ENCODE results near the gene ZNF227. TPM values are rescaled to one million over a fixed set of nuclear protein-coding genes. Genes with fewer than 3 reads are reported as not detected.
"Not testable (repeated sequence)": the region's sequence is repeated elsewhere in the genome, so short reads cannot be mapped to it uniquely, and the experiment has no call there.

The ZNF227 gene
- polyA plus RNA-seq, 1 experiment, result 5.9 TPM

DNA sequence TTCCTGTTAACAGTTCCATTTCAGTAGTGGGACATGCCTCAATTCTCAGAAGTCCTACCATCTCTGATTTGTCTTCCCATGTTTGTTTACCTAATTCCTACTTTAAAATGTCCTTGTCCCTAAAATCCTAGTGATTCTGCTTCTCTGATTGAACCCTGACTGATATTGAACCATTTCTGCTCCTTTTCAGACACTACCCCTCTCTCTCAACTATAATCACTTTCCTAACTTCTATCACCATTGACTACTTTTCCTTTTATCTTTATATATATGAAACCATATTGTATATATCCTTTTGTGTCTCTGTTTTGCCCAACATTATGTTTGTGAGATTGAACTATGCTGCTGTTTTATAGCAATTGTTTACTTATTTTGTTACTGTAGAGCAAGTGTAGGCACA lies 15.6 kb upstream of the ZNF227 start:
- Histone ChIP-seq H3K27me3 (ENCODE audit: control insufficient read depth, insufficient read depth, low read length) (no peaks in the 10 kb centered on the region), H3K36me3 (ENCODE audit: control insufficient read depth, insufficient read depth, low read length) (no peaks in the 10 kb centered on the region), H3K4me3 (ENCODE audit: low read depth, low read length) (no peak overlapping the region)
- ChIA-PET POLR2A (no interaction called here), CTCF (no interaction called here)
- TF ChIP-seq, protein P1, sequence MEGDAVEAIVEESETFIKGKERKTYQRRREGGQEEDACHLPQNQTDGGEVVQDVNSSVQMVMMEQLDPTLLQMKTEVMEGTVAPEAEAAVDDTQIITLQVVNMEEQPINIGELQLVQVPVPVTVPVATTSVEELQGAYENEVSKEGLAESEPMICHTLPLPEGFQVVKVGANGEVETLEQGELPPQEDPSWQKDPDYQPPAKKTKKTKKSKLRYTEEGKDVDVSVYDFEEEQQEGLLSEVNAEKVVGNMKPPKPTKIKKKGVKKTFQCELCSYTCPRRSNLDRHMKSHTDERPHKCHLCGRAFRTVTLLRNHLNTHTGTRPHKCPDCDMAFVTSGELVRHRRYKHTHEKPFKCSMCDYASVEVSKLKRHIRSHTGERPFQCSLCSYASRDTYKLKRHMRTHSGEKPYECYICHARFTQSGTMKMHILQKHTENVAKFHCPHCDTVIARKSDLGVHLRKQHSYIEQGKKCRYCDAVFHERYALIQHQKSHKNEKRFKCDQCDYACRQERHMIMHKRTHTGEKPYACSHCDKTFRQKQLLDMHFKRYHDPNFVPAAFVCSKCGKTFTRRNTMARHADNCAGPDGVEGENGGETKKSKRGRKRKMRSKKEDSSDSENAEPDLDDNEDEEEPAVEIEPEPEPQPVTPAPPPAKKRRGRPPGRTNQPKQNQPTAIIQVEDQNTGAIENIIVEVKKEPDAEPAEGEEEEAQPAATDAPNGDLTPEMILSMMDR (IDR thresholded peaks at IDR 0.05; ENCODE audit: insufficient read depth, low read depth, low read length), result no peak
- DNase-seq (ENCODE audit: low read depth), result no peak

DNA sequence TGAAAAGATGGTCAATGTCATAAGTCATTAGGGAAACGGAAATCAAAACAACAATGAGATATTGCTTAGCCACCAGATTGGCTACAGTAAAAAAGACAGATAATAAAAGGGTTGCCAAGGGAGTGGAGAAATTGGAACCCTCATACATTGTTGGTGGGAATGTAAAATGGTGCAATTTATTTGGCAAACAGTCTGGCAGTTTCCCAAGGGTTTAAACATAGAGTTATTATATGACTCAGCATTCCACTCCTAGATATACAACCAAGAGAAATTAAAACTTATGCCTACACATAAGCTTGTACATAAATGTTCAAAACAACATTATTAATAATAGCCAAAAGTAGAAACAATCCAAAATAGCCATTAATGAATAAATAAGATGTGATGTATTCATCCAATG lies 9.9 kb upstream of the ZNF227 start:
- H3K4me3 ChIP-seq (ENCODE audit: low read depth, low read length), result no peak overlapping the region
- ChIA-PET POLR2A (no interaction called here), CTCF (no interaction called here)
- H3K27me3 ChIP-seq (ENCODE audit: control insufficient read depth, insufficient read depth, low read length), result no peaks in the 10 kb centered on the region
- DNase-seq (ENCODE audit: low read depth), result no peak
- TF ChIP-seq, protein P1 (IDR thresholded peaks at IDR 0.05; ENCODE audit: insufficient read depth, low read depth, low read length), result no peak
- H3K36me3 ChIP-seq (ENCODE audit: control insufficient read depth, insufficient read depth, low read length), result no peaks in the 10 kb centered on the region

DNA sequence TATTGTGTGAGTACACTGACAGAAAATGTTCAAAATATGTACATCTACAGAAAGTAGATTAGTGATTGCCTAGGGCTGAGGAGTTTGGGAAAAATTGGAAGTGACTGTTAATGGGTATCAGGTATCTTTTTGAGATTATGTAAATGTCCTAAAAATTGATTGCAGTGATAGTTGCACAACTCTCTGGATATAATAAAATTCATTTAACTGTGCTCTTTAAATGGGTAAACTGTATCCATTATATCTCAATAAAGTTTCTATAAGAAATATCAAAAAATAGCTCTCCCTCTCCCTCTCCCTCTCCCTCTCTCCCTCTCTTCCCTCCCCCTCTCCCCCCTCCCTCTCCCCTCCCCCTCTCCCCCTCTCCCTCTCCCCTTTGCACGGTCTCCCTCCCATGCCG lies 9.4 kb upstream of the ZNF227 start:
- Histone ChIP-seq H3K4me3 (ENCODE audit: low read depth, low read length) (no peak overlapping the region), H3K27me3 (ENCODE audit: control insufficient read depth, insufficient read depth, low read length) (no peaks in the 10 kb centered on the region), H3K36me3 (ENCODE audit: control insufficient read depth, insufficient read depth, low read length) (no peaks in the 10 kb centered on the region)
- no peak for DNase-seq (ENCODE audit: low read depth)
- TF ChIP-seq, protein P1 (IDR thresholded peaks at IDR 0.05; ENCODE audit: insufficient read depth, low read depth, low read length), result no peak
- ChIA-PET CTCF (no interaction called here), POLR2A (no interaction called here)

DNA sequence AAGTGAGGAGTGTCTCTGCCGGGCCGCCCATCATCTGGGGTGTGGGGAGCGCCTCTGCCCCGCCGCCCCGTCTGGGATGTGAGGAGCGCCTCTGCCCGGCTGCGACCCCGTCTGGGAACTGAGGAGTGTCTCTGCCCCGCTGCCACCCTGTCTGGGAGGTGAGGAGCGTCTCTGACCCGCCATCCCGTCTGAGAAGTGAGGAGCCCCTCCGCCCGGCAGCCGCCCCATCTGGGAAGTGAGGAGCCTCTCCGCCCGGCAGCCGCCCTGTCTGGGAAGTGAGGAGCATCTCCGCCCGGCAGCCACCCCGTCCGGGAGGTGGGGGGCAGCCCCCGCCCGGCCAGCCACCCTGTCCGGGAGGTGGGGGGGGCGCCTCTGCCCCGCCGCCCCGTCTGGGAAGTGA lies 8.5 kb upstream of the ZNF227 start:
- H3K27me3 ChIP-seq (ENCODE audit: control insufficient read depth, insufficient read depth, low read length); POLR2A ChIA-PET; CTCF ChIA-PET; DNase-seq (ENCODE audit: low read depth); H3K4me3 ChIP-seq (ENCODE audit: low read depth, low read length); H3K36me3 ChIP-seq (ENCODE audit: control insufficient read depth, insufficient read depth, low read length): not testable (repeated sequence)

DNA sequence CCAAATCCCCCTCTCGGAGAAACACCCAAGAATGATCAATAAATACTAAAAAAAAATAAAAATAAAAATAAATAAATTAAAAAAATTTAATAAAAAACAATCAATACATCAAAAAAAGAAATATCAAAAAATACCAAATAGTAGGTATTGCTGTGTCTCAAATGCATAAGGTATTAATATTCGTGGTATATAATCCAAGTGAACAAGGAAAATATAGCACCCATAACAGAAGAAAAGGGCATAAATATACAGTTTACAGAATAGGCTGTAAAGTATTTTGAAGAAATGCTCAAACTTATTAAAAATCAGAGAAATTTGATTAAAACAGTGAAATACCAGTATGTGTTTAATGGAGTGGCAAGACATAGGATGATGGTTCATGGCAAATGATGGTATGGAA lies 7.6 kb upstream of the ZNF227 start:
- Histone ChIP-seq H3K27me3 (ENCODE audit: control insufficient read depth, insufficient read depth, low read length) (no peaks in the 10 kb centered on the region), H3K4me3 (ENCODE audit: low read depth, low read length) (no peak overlapping the region), H3K36me3 (ENCODE audit: control insufficient read depth, insufficient read depth, low read length) (no peaks in the 10 kb centered on the region)
- TF ChIP-seq, protein P1 (IDR thresholded peaks at IDR 0.05; ENCODE audit: insufficient read depth, low read depth, low read length), result no peak
- ChIA-PET POLR2A (interaction anchor here (0.5 kb wide), 1 partner anchor 295 kb away, joined by 3 read pairs; the partner anchor contains the start of gene ZNF180), CTCF (no interaction called here)
- DNase-seq (ENCODE audit: low read depth), result no peak

DNA sequence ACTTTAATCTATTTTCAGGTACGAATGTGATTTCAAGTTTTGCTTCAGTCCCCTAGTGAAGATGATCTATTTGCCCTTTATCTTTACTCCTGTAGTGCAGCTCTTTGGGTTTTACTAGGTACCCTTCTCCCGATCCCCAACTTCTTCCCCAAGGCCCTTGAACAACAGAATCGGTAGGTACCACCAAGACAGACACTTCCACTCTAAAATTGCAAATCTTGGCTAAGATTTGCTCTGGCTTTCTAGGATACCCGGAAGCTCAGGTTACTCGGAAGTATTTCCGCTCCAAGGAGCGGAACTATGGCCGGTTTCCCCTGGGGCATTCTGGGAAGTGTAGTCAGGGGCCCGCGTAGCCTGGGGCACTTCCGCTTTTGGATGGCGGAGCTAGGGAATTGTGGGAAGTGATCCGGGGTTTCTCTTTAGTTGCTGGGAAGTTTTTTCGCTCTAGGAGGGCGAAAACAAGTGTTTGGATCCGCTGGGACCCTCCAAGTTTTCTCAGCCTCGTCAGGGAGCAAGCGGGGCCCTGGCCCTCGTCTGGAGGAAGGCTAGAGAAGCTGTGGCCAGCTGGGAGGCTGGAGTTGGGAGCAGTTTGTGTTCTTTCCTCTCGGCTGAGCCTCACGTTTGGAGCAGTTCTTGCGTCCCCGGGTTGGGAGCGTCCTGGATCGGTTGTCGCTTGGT lies 5.1 kb upstream of the ZNF227 start:
- CTCF ChIA-PET, result interaction anchor here (0.5 to 0.9 kb wide), 2 partner anchors 43 to 762 kb away, joined by 3 to 5 read pairs; partner anchors contain the start of gene ZNF226
- POLR2A ChIA-PET, result no interaction called here
- Histone ChIP-seq H3K36me3 (ENCODE audit: control insufficient read depth, insufficient read depth, low read length) (no peaks in the 10 kb centered on the region), H3K27me3 (ENCODE audit: control insufficient read depth, insufficient read depth, low read length) (no peaks in the 10 kb centered on the region), H3K4me3 (ENCODE audit: low read depth, low read length) (peak overlapping the region; percentile 77)
- DNase-seq (ENCODE audit: low read depth), result peak; percentile 57
- TF ChIP-seq, protein P1 (IDR thresholded peaks at IDR 0.05; ENCODE audit: insufficient read depth, low read depth, low read length), result no peak

All from BJ (cell line).